ENCODE results near the gene GAS2.
"Not testable (repeated sequence)": the region's sequence is repeated elsewhere in the genome, so short reads cannot be mapped to it uniquely, and the experiment has no call there.

GAS2 gene

GRCh38 chr11:22666325-22666687 is at the start of gene GAS2:
Gene GAS2 (plus strand): TSS chr11:22666611. CDS start chr11:22674870, 8,259 bp downstream.
- DNase-seq, result no peak

DNA sequence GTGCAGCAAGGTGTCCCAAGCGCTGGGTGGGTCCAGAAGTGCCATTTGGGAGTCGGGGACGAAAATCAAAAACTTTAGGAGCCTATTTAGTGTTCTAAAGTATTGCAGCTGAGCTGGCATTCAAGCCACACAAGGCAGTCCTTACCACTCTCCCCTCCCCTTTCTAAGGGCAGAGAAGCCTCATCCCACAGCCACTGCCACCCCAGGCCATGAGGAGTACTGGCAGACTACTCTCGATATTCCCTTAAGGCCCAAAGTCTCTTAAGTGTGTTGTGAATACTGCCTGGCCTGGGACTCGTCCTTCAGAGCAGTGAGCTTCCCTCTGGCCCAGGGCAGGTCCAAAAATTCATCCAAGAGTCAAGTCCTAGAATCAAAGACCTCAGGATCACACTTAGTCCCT is 48.5 kb upstream of the GAS2 start:
- DNase-seq, result no peak

DNA sequence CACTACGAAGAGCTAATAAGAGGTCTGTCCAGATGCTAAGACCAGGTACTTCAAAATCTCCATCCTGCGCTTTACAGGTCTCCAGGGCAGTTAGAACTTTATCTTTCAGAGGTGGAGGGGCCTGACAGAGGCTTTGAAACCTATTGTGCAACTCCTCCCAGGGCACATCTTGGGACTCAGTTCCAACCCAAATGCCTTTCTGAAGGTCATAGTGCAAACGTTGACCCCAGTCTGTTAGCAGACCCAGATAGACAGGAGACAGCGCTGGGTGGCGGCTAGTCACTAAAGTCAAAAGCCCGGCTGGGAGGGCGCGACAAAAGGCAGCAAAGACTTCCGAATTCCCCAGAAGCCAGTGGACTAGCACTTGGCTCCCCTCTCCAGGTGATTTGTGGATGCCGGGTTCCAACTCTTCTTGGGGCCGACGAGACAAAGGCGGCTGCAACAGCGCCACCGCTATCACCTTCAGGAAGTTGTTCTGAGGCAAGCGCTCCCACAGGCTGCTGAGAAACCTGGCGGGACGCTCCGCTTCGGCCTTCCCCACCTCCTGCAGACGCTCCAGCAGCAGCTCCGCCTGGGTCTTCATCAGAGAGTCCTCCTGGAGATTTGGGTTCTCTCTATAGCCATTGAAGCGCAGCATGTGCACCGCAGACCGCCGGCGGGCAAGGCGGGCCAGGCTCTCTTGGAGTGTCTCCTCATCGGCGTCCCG is 41.5 kb upstream of the GAS2 start:
- DNase-seq, result peak; percentile 36 to 59 (median 39)

- DNase-seq, result peak; percentile 96 to 99 (median 98)
Measured at GRCh38 chr11:22625448-22626287, 40.7 kb upstream of the GAS2 start, which contains the start of gene FANCF. Gene FANCF (minus strand): TSS chr11:22625823. CDS start chr11:22625810, 13 bp downstream.

- DNase-seq, result peak in 1 of 3 donors; percentile 3
Measured at GRCh38 chr11:22626573-22627239, 39.7 kb upstream of the GAS2 start.

- DNase-seq, result no peak
Measured at GRCh38 chr11:22627421-22627820, 39.0 kb upstream of the GAS2 start.

DNA sequence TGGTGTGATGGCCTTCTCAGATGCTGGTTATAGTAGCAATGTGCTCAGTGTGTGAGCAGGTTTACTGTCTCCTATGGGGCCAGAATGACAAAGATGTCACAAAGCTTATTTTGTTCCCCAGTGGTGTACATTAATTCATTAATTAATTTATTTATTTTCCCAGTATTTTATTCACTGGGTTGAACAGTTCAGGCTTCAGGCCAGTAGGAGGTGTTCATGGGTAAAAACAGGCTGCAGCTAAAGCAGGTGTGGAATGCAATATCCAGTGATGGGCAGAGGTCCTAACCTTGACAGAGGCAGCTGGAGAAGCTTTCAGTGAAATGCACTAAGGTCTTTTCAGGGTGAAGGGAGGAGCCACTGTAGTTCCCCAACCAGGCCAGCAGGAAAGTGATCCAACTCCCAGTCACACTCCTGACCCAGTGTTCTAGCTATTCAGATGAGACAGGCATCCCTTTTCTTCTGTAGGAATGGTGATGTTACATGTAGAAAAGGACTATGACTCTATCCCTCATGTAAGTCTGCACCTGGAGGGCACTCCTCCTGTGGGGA is 33.0 kb upstream of the GAS2 start:
- DNase-seq, result no peak

GRCh38 chr11:22634897-22635629 is 31.3 kb upstream of the GAS2 start:
- DNase-seq, result no peak

DNA sequence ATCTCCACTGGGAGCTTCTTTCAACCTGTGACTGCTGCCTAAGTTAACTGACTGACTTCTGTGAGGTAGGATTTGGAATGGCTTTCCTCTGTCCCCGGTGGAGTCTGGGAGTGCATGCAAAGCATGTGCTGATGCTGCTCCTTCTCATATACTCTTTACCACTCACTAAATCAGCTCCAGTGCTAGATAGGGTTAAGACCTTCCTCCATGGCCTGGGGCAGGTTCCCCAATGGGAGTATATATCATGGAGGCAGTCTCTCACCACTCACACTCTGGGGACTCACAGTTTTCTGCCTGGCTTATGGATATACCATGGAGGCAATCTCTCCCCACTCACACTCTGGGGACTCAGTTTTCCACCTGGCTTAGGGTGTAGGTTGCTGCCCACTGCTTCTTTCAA is 30.7 kb upstream of the GAS2 start:
- no peak for DNase-seq

DNA sequence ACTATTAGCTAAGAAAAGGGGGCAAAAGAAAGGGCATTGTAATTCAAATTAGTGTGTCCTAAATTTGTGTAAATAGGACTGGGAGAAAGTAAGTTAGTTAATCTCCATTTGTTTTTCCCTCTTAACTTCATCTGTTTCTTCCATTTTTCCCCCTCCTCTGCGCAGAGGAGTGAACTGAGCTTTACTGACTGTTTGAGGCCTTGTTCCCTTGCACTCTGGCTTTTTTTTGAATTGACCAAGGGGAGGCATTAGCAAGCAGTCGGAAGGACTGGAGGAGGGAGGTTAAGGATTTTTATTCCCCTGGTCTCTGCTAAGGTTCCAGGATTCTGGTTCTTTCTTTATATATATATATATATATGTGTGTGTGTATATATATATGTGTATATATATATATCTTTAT is 25.5 kb upstream of the GAS2 start:
- DNase-seq, result no peak

GRCh38 chr11:22641559-22641958 is 24.9 kb upstream of the GAS2 start:
- no peak for DNase-seq

- DNase-seq, result not testable (repeated sequence)
Measured at GRCh38 chr11:22652346-22652745, 14.1 kb upstream of the GAS2 start.

DNA sequence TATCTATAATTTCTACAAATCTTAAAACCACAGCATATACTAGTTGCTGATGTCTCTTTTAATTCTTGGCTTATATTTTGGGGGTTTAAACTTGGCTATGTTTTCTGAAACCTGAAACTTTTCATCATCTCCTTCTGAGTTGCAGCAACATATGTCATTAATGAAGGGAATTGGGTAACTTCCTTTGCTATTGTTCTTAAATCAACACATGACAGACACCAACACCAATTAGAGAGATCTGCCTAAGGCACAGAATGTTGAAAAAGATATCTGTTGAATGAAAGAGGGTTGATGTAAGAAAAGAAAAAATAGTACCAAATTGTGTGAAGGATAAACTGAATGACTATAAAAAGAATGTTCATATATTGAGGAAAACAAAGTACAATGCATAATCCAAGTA is 10.3 kb upstream of the GAS2 start:
- DNase-seq, result no peak

DNA sequence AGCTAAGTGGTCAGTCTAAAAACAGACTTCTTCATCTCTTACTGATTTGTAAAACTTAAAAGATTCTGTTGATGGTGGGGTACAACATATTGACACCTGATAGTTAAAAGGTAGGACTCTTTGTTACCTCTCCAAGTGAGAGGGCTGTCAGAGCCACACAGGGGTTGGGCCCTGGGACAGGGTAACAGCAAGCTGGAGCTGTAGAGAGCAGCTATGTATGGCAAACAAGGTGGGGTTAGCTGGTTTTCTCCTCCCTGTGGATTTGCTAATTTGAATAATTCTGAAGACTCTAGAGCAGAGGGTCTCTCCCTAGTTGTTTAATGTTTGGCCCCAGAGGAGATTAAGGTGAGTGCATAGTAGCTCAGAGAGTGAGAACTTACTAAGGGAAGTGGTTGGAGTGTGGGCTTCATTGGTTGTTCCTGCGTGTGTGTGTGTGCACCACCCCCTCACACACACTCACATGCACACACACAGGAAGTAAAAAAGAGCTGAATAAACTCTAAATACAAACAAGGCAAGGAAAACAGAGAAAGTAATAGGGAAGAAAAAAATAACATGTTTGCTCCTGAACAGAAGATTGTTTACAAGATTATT is 9.2 kb upstream of the GAS2 start:
- DNase-seq, result peak in 2 of 3 donors; percentile 5 to 13

- no peak for DNase-seq
Measured at GRCh38 chr11:22659783-22660182, 6.6 kb upstream of the GAS2 start.

DNA sequence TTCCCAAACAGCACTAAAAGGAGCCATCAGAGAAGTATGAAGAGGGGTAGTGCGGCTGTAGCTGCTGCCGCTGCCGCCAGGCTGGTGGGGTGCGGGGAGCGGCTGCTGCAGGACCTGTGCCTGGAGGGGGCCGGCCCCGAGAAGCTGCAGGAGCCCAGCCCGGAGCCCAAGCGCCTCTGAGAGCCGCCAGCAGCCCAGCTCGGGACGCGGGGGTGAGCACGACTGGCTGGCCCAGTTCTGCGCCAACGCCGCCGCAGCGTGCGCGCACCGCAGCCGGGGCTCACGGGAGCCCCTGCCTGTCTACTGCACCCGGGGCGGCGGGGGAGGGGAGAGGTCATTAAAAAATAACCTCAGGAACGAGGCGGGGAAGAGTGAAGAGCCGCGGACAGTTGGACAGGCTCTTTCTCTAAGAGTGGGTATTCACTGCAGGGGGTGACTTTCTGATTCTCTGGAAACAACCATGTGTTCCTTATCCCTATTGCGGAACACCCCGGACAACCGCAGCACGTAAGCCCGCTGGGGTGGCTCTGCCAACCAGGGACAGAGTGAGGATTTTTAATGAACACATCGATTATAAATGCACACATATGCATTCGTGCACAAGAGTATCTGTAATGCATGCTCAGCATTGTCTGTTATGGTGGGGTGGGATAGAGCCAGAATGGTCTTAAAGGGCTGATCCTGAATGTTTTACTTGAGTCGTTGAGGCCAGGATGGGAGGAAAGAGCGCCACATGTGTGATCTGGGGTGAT is 453 bp downstream of the GAS2 start:
- peak in 1 of 3 donors; percentile 1 for DNase-seq

GRCh38 chr11:22668005-22668796 is 1.8 kb downstream of the GAS2 start:
- DNase-seq, result no peak

GRCh38 chr11:22669368-22669767 is 3.0 kb downstream of the GAS2 start:
- DNase-seq, result no peak

DNA sequence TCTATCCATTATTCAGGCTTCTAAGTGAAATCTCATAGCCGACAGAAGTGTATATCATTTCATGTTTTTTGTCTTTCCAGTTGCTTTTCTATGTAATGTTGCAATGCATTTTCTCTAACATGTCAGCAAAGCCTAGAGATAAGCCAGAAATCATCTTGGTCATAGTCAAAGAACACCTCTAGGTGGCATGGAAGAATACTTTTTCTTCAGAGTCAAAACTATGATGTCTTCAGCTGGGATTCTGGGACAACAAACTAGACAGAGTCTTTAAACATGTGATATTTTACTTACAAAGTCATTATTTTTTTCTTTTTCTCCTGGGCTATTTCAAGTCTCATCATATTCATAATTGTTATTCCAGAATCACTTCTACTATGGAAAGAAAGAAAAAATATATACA is 4.4 kb downstream of the GAS2 start:
- DNase-seq, result no peak

- no peak for DNase-seq
Measured at GRCh38 chr11:22671751-22672150, 5.3 kb downstream of the GAS2 start.
